Esophagus (tissue), 2 donors: ENCODE measurements around the gene SRSF2. TPM values are rescaled to one million over a fixed set of nuclear protein-coding genes. Genes with fewer than 3 reads are reported as not detected.

Experiments
- H3K27ac ChIP-seq, 2 donors: one replicate each; pipeline ENCODE4 v1.5.1; 2013; ENCODE audit warnings: low read depth in 2 of 2, mild to moderate bottlenecking in 2 of 2, inconsistent platforms in 1 of 2, low read length in 1 of 2, moderate library complexity in 1 of 2
- H3K27me3 ChIP-seq, 2 donors: one replicate each; pipeline ENCODE4 v1.6.1; 2013; ENCODE audit warnings: low read length in 2 of 2, control low read depth in 1 of 2, mild to moderate bottlenecking in 1 of 2; ENCODE audit not compliant: insufficient read depth in 2 of 2, control insufficient read depth in 1 of 2
- H3K36me3 ChIP-seq, 2 donors: one replicate each; pipeline ENCODE4 v1.6.1; 2013; ENCODE audit warnings: low read length in 1 of 2; ENCODE audit not compliant: control insufficient read depth in 2 of 2, insufficient read depth in 2 of 2
- H3K4me1 ChIP-seq, 2 donors: one replicate each; pipeline ENCODE4 v1.6.1; 2013; ENCODE audit warnings: low read length in 1 of 2; ENCODE audit not compliant: control insufficient read depth in 2 of 2, insufficient read depth in 2 of 2
- H3K4me3 ChIP-seq, 2 donors: one replicate each; pipeline ENCODE4 v1.5.1; 2013; ENCODE audit warnings: low read length in 2 of 2, mild to moderate bottlenecking in 2 of 2, low read depth in 1 of 2, moderate library complexity in 1 of 2
- H3K9me3 ChIP-seq, 2 donors: one replicate each; pipeline ENCODE4 v1.6.1; 2013; ENCODE audit warnings: mild to moderate bottlenecking in 2 of 2, low read depth in 1 of 2, low read length in 1 of 2, moderate library complexity in 1 of 2; ENCODE audit not compliant: control insufficient read depth in 2 of 2, insufficient read depth in 1 of 2
- WGBS, 2 donors: extraction: QIAGEN DNeasy Blood & Tissue Kit; methylation state at CpG; one replicate each; pipeline ENCODE4 v1.1.7; 2013; 5-methylcytosine and 5-hydroxymethylcytosine counted together
- polyA plus RNA-seq, 2 donors: library from polyadenylated mRNA; stranded (reverse); fragments of 200-250 nt; gene quantifications; one replicate each; pipeline ENCODE4 v1.2.3, GENCODE V29; 2013
- donor health status: healthy with polysubstance abuse.
- donor health status: Bipolar disorder and iron deficiency.

SRSF2 gene, protein sequence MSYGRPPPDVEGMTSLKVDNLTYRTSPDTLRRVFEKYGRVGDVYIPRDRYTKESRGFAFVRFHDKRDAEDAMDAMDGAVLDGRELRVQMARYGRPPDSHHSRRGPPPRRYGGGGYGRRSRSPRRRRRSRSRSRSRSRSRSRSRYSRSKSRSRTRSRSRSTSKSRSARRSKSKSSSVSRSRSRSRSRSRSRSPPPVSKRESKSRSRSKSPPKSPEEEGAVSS
- 100 to 1,000 TPM; 152 to 242 TPM for polyA plus RNA-seq

DNA sequence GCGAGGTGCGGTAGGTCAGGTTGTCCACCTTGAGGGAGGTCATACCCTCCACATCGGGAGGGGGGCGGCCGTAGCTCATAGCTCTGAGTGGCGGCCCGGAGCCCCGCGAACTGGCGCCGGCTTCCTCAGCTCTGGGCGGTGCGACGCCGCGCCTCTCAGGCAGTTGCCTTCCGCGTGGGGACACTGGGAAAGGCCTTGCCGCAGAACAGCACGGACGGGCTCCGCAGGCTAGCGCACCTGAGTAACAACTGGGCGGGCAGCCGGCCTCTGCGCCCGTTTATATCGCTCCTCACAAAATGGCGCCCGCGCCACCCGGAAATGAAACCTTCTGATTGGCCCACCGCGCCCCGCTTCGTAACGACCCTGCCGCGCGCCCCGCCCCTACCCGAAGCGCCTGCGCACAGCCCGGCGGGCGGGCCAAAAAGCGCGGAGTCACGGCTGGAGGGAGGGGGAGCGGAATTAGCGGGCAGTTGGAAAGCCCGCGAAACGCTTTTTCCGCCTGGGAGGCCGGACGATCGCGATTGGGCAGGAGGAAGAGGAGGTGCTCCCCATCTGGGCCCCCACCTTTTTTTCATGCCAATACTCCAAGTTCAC is at the start of gene SRSF2:
SRSF2 (minus strand) TSS at position 250 of the 594 bp plus-strand sequence; CDS start at position 79, 171 bp downstream.
- Histone ChIP-seq H3K9me3 (no peaks in the 10 kb centered on the region), H3K27ac (peak within 1 kb of the TSS; percentile 100), H3K4me1 (peaks cover 0 to 2% of the 10 kb centered on the region in 2 donors), H3K36me3 (peaks cover 0 to 7% of the 10 kb centered on the region in 2 donors), H3K27me3 (no peaks in the 10 kb centered on the region), H3K4me3 (peak within 1 kb of the TSS; percentile 87 to 100)
- 0% methylated on average over 52 to 60 of the region's 60 CpGs for WGBS, 2 donors

DNA sequence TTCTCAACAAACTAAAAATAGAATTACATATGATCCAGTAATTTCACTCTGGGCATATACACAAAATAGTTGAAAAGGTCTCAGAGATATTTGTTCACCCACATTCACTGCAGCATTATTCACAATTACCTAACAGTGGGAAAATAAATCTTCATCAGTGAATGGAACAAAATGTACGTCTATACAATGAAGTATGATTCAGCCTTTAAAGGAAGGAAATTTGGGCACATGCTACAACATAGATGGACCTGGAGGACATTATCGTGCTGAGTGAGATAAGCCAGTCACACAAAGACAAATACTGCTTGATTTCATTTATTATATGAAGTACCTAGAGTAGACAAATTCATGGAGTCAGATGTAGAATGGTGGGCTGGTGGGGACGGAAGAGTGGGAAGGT is 47.8 kb upstream of the SRSF2 start:
- H3K9me3 ChIP-seq, result no peaks in the 10 kb centered on the region
- H3K4me3 ChIP-seq, result no peak overlapping the region
- no peaks in the 10 kb centered on the region for H3K4me1 ChIP-seq
- no peak overlapping the region for H3K27ac ChIP-seq
- 64 to 66% methylated on average over 3 of the region's 3 CpGs for WGBS, 2 donors
- no peaks in the 10 kb centered on the region for H3K27me3 ChIP-seq
- peaks cover 0 to 5% of the 10 kb centered on the region in 2 donors for H3K36me3 ChIP-seq

DNA sequence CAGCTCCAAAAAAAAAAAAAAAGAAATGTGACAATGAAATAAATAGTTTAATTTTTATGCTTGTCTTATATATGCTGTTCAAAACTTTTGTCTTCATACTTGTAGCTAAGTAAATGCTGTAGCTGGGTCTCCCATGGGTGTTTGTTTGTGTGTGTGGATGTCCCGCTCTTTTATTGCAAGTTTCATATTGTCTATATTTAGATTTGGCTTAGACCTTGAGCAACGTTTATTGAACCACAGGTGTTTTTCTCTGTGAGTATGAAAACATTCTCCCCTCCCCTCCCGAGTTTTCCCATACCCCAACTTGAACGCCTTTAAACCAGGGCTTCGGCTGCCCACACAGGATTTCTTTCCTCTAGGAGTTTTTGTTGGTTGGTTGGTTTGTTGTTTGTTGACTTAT is 46.0 kb upstream of the SRSF2 start:
- Histone ChIP-seq H3K9me3 (no peaks in the 10 kb centered on the region), H3K27ac (no peak overlapping the region), H3K4me3 (no peak overlapping the region), H3K4me1 (no peaks in the 10 kb centered on the region), H3K27me3 (no peaks in the 10 kb centered on the region), H3K36me3 (peaks cover 0 to 10% of the 10 kb centered on the region in 2 donors)
- WGBS, 2 donors, result 79 to 80% methylated on average over 5 of the region's 5 CpGs

DNA sequence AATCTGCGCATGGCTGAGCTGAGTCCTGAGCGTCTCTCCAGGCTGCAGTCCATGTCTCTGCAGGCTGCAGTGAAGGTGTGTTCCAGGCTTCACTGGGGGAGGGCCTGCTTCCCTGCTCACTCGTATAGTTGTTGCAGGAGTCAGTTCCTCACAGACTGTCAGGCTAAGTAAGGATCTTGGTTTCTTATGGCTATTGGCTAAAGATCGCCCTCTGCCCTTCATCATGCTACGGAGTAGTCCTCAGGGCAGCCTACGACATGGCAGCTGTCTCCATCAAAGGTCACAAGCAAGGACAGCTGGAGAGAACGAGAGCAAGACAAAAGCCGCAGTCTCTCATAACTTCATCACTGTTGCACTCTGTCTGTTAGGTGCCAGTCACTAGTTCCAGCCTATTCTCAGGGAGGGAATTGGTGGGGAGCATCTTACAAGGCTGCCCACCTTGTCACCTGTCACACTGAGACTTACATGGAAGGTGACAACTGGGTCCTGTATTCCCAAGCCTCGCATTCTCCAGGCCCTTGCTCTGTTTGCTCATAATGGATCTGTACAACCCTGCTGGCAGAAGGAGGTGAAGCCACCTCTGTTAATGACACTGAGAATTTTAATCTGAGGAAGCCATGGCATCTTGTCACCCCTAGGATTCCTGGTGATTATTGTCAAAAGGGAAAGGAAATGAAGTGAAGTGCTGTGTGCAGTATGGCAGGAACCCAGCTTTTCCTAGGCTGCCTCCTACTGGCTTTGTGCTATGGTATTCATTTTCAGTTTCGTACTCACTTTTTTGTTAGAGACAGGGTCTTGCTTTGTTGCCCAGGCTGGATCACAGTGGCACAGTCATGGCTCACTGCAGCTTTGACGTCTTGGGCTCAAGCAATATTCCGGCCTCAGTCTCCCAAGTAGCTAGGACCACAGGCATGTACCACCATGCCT is 44.2 kb upstream of the SRSF2 start:
- H3K4me3 ChIP-seq, result no peak overlapping the region
- no peaks in the 10 kb centered on the region for H3K9me3 ChIP-seq
- H3K27me3 ChIP-seq, result no peaks in the 10 kb centered on the region
- peaks cover 0 to 15% of the 10 kb centered on the region in 2 donors for H3K36me3 ChIP-seq
- 89 to 92% methylated on average over 12 of the region's 12 CpGs for WGBS, 2 donors
- H3K4me1 ChIP-seq, result no peaks in the 10 kb centered on the region
- H3K27ac ChIP-seq, result no peak overlapping the region

DNA sequence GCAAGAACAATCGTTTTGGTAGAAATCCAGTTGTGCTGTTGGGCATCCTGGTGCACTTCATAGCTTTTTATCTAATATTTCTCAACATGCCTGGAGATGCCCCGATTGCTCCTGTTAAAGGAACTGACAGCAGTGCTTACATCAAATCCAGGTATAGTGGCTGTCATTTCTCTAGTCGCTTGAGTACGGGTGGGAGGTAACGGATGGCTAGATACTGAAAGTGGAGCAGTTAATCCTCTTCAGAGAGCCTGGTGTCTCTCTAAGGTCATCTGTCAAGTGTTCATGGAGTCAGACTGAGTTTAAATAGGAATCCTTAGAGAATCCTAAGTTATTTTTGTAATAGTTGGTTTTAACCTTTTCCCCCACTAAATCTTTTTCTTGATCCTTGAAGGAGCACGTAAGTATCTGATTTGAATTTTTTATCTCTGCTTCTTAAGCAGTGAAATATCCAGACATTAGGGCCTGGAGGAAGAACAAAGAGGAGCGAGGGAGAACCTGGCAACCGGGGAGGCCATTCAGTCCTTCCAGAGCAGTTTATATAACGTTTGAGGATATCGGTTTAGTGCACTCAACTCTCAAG is 38.0 kb upstream of the SRSF2 start:
- no peak overlapping the region for H3K4me3 ChIP-seq
- WGBS, 2 donors, result 59 to 61% methylated on average over 10 of the region's 10 CpGs
- H3K9me3 ChIP-seq, result no peaks in the 10 kb centered on the region
- H3K27ac ChIP-seq, result peak overlapping the region; percentile 18 to 22
- H3K4me1 ChIP-seq, result no peaks in the 10 kb centered on the region
- H3K27me3 ChIP-seq, result no peaks in the 10 kb centered on the region
- H3K36me3 ChIP-seq, result peaks cover 3 to 15% of the 10 kb centered on the region in 2 donors

DNA sequence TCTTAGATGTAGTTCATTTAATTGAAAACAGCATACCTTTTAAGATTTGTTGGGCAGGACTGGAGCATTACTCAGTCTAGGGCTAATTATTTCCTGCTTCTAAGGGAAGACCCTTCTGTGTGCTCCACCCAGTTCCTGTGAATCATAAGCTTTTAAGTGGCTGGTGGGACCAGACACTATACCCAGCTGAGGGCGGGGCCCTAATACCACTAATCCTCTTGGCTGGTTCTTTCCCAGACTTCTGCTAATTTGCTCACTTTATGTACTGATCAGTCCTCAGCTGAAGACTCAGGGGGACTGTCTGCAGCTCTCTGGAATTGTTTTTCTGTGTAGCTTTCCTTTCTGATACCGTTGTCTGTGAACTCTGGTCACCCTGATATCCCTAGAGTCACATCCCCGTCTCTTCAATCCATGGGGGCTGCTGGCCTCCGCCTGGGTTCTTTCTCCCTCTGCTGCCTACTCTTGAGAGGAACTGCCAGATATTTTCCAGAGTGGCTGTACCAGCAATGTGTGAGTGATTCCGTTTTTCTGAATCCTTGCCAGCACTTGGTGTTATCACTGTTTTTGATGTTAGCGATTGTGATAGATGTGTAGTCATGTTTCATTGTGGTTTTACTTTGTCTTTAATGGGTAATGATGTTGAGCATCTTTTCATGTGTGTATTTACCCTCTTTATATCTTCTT is 35.9 kb upstream of the SRSF2 start:
- H3K4me3 ChIP-seq, result no peak overlapping the region

DNA sequence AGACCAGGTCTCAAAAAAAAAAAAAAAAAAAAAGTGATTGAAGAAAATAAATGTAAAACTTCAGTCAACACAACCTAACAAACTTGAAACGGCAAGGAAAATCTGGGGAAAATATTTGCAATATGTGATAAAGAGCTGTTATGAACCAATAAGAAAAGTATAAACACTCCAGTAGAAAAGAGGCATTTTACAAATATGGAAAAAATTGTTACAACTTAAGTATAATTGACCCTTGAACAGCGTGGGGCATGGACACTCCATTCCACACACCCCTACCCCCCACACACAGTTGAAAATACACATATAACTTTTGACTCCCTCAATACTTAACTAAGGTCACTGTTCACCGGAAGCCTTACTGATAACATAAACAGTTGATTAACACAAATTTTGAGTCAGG is 21.4 kb upstream of the SRSF2 start:
- Histone ChIP-seq H3K9me3 (no peaks in the 10 kb centered on the region), H3K4me3 (no peak overlapping the region), H3K36me3 (no peaks in the 10 kb centered on the region), H3K27ac (no peak overlapping the region), H3K4me1 (no peaks in the 10 kb centered on the region), H3K27me3 (no peaks in the 10 kb centered on the region)
- 98 to 99% methylated on average over 3 of the region's 3 CpGs for WGBS, 2 donors

More for the DNA sequence above, 35.9 kb upstream of the SRSF2 start:
- H3K4me1 ChIP-seq, result no peaks in the 10 kb centered on the region
- H3K36me3 ChIP-seq, result peaks cover 3 to 9% of the 10 kb centered on the region in 2 donors
- H3K27me3 ChIP-seq, result no peaks in the 10 kb centered on the region
- peak overlapping the region; percentile 77 to 84 for H3K27ac ChIP-seq
- 25 to 45% methylated on average over 6 of the region's 6 CpGs for WGBS, 2 donors
- H3K9me3 ChIP-seq, result no peaks in the 10 kb centered on the region

DNA sequence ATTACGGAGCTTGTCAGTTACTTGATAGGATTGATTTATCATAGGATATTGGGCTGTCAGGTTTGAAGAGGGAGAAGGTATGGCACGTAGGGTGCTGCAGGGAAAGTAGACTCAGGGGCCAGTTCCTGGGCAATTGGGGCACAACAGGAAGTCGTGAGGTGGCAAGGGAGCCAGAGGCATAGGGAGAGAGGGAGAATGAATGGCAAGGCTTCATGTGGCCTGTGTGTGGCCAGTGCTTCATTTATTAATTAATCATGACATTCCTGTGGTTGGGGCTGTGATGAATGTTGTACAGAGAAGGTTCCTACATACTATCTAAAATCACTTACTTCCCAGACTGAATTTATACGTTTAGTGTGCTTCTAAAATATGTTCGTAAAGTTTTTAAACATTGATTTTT is 20.1 kb upstream of the SRSF2 start:
- H3K4me3 ChIP-seq, result no peak overlapping the region
- no peaks in the 10 kb centered on the region for H3K36me3 ChIP-seq
- no peaks in the 10 kb centered on the region for H3K9me3 ChIP-seq
- H3K27me3 ChIP-seq, result no peaks in the 10 kb centered on the region
- no peak overlapping the region for H3K27ac ChIP-seq
- H3K4me1 ChIP-seq, result no peaks in the 10 kb centered on the region
- 93 to 95% methylated on average over 5 of the region's 5 CpGs for WGBS, 2 donors

DNA sequence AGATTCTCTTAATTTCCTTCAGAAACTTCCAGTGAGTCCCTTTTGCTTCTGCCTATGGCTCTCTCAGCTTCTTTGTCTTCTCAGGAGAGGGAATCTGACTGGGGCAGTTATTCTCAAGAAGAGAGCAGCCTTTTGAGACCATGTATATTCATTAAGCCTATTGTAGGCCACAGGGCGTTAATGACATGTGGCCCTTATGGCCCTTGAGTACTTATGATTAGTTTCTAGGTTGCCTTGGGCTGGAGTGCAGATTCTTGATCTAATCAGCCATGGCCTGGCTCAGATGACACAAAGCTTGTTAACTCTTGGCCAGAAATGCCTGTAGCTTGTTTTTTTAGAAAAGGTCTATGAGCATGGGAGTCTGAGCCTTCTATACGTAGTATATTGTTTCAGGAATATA is 18.2 kb upstream of the SRSF2 start:
- H3K36me3 ChIP-seq, result no peaks in the 10 kb centered on the region
- WGBS, 2 donors, result 97 to 98% methylated on average over 2 of the region's 2 CpGs
- H3K9me3 ChIP-seq, result no peaks in the 10 kb centered on the region
- no peak overlapping the region for H3K4me3 ChIP-seq
- no peak overlapping the region for H3K27ac ChIP-seq
- no peaks in the 10 kb centered on the region for H3K4me1 ChIP-seq
- no peaks in the 10 kb centered on the region for H3K27me3 ChIP-seq
